Measurements from ENCODE around the gene TGFBR3. TPM values are rescaled to one million over a fixed set of nuclear protein-coding genes. Genes with fewer than 3 reads are reported as not detected.

TGFBR3 gene
- total RNA-seq, 1 experiment from 2014 or later, result 12.2 TPM

DNA sequence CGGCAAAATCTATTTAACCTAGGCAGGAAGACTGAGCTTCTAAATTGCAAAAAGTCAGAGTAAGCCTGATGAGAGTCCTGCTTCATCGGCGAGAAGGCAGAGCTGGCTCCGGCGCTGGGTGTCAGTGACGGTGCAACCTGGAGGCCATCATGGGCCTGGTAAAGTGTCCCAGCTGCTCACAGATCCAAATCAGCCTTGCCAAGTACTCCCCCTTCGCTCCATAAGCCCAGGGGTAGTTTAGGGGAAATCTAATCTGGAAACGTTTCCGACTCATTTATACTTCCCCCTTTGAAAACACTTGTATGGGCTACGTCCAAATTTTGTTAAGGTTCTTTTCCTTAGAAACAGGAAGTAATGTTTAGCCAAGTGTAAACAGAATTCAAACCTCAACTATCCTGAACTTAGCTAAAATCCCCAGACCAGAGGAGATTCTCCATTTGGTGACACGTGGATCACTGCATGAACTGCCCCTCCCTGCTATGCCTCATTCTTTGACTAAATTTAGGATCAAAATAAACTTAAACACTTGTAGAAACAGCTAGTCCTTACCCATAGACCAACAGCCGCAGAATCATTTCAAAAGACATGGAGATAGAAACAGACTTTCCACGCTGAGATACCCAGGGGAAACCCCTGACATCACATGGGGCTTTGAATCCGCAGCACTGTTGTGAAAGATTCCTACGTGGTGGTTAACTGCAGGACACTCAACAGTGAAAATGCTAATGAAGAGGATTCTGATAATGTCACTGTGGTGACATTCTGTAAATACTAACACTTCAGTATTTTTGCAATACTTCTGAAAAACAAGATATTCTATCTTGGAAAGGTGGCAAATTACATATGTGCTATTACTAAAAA lies 172.7 kb downstream of the TGFBR3 start:
- Histone ChIP-seq H3K4me1 (0 out of 2 replicates have a peak, but pooled peaks cover 3% of the 10 kb centered on the region), H3K27me3 (replicated peaks; ENCODE audit: control insufficient read depth, insufficient read depth, low read length) (no peaks in the 10 kb centered on the region), H3K9me3 (no peaks in the 10 kb centered on the region), H3K36me3 (ENCODE audit: control insufficient read depth, insufficient read depth, low read length) (no peaks in the 10 kb centered on the region; the same call in 1 of the 2 replicates), H3K4me3 (ENCODE audit: low read depth, low read length) (no peak overlapping the region)
- H3K4me1 Mint-ChIP-seq (ENCODE audit: low read depth, unreplicated experiment), result no peaks in the 10 kb centered on the region
- POLR2A ChIA-PET, result no interaction called here
- TF ChIP-seq, protein P1, sequence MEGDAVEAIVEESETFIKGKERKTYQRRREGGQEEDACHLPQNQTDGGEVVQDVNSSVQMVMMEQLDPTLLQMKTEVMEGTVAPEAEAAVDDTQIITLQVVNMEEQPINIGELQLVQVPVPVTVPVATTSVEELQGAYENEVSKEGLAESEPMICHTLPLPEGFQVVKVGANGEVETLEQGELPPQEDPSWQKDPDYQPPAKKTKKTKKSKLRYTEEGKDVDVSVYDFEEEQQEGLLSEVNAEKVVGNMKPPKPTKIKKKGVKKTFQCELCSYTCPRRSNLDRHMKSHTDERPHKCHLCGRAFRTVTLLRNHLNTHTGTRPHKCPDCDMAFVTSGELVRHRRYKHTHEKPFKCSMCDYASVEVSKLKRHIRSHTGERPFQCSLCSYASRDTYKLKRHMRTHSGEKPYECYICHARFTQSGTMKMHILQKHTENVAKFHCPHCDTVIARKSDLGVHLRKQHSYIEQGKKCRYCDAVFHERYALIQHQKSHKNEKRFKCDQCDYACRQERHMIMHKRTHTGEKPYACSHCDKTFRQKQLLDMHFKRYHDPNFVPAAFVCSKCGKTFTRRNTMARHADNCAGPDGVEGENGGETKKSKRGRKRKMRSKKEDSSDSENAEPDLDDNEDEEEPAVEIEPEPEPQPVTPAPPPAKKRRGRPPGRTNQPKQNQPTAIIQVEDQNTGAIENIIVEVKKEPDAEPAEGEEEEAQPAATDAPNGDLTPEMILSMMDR (IDR thresholded peaks at IDR 0.05; ENCODE audit: insufficient read depth in 1 of 2, low read depth in 1 of 2, low read length in 1 of 2, severe bottlenecking in 1 of 2, unreplicated experiment in 1 of 2), result no peak
- DNase-seq, result no peak
- intact Hi-C loops (cut with micrococcal nuclease; ENCODE audit: unreplicated experiment), result no loop called here
- no peaks in the 10 kb centered on the region for H3K27me3 Mint-ChIP-seq (ENCODE audit: insufficient read depth, unreplicated experiment)
- no peaks in the 10 kb centered on the region for H3K9me3 Mint-ChIP-seq (ENCODE audit: unreplicated experiment)
- no peak overlapping the region for H3K27ac Mint-ChIP-seq (ENCODE audit: unreplicated experiment)
- CTCF ChIA-PET, result no interaction called here
- no peak overlapping the region for H3K4me3 Mint-ChIP-seq (ENCODE audit: unreplicated experiment)
- peaks cover 6% of the 10 kb centered on the region for H3K36me3 Mint-ChIP-seq (ENCODE audit: insufficient read depth, unreplicated experiment)
- BruUV-seq (replicated peaks), result no TSS peak

DNA sequence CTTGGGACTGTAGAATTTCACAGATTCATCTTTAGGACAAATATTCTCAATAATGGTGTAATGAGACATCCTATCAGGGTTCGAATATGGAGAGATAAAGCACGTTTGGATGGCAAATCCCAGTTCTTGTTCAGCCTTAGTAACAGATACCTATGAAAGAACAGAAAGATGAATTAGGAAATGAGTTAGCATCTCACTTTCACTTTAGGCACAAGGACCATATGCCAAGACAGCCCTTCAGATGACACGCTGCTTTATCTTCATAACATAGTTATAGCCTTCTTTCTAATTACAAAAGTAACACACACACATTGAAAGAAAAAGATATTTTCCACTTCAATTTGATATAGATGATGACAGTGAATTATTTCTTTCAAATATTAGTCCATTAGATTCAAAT lies 173.6 kb downstream of the TGFBR3 start:
- DNase-seq, result no peak
- CTCF ChIA-PET, result no interaction called here
- no TSS peak for BruUV-seq (replicated peaks)
- no peak overlapping the region for H3K4me3 Mint-ChIP-seq (ENCODE audit: unreplicated experiment)
- H3K9me3 Mint-ChIP-seq (ENCODE audit: unreplicated experiment), result no peaks in the 10 kb centered on the region
- Histone ChIP-seq H3K36me3 (ENCODE audit: control insufficient read depth, insufficient read depth, low read length) (no peaks in the 10 kb centered on the region; the same call in 1 of the 2 replicates), H3K4me3 (ENCODE audit: low read depth, low read length) (no peak overlapping the region), H3K9me3 (no peaks in the 10 kb centered on the region), H3K4me1 (0 out of 2 replicates have a peak, but pooled peaks cover 3% of the 10 kb centered on the region), H3K27me3 (replicated peaks; ENCODE audit: control insufficient read depth, insufficient read depth, low read length) (no peaks in the 10 kb centered on the region)
- intact Hi-C loops (cut with micrococcal nuclease; ENCODE audit: unreplicated experiment), result no loop called here
- no peaks in the 10 kb centered on the region for H3K4me1 Mint-ChIP-seq (ENCODE audit: low read depth, unreplicated experiment)
- peaks cover 12% of the 10 kb centered on the region for H3K36me3 Mint-ChIP-seq (ENCODE audit: insufficient read depth, unreplicated experiment)
- no peak overlapping the region for H3K27ac Mint-ChIP-seq (ENCODE audit: unreplicated experiment)
- TF ChIP-seq, protein P1 (IDR thresholded peaks at IDR 0.05; ENCODE audit: insufficient read depth in 1 of 2, low read depth in 1 of 2, low read length in 1 of 2, severe bottlenecking in 1 of 2, unreplicated experiment in 1 of 2), result no peak
- POLR2A ChIA-PET, result no interaction called here
- H3K27me3 Mint-ChIP-seq (ENCODE audit: insufficient read depth, unreplicated experiment), result no peaks in the 10 kb centered on the region

DNA sequence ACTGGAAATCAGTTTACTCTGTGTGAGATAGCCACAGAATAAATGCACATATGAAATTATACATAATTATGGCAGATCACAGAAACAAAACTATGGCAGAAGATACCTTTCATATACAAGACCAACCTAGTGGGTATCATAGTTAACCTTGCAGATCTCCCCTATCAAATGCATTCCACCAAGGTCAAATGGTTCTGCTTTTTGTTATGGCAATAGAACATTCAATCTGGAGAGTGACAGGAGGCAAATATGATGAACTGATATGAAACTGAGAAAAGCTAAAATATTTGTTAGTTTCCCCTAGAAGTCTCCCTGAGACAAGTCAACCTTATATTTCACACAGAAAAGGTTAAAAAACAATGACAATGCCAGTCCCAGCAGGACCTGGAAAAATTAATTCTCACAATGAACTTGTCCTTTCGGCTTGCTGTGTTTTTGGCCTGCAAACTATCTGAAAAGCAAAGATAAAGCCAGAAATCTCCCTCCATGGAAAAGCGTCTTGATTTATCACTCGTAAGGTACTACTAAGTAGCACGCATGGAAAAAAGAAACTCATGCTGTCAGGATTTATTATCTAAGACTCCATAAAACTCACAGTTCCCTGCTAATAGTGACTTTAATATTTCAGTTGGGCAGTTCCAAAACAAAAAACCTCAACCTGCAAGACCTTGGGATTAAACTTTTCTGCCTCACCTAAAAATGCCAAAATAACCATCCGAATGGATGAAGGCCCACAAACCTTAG lies 174.3 kb downstream of the TGFBR3 start:
- CTCF ChIA-PET, result no interaction called here

More for the DNA sequence above, 174.3 kb downstream of the TGFBR3 start:
- Histone ChIP-seq H3K36me3 (ENCODE audit: control insufficient read depth, insufficient read depth, low read length) (no peaks in the 10 kb centered on the region; the same call in 1 of the 2 replicates), H3K4me3 (ENCODE audit: low read depth, low read length) (no peak overlapping the region), H3K27me3 (replicated peaks; ENCODE audit: control insufficient read depth, insufficient read depth, low read length) (no peaks in the 10 kb centered on the region), H3K4me1 (0 out of 2 replicates have a peak, but pooled peaks cover 3% of the 10 kb centered on the region), H3K9me3 (no peaks in the 10 kb centered on the region)
- POLR2A ChIA-PET, result no interaction called here
- BruUV-seq (replicated peaks), result no TSS peak
- no peak overlapping the region for H3K27ac Mint-ChIP-seq (ENCODE audit: unreplicated experiment)
- TF ChIP-seq, protein P1 (IDR thresholded peaks at IDR 0.05; ENCODE audit: insufficient read depth in 1 of 2, low read depth in 1 of 2, low read length in 1 of 2, severe bottlenecking in 1 of 2, unreplicated experiment in 1 of 2), result no peak
- H3K4me1 Mint-ChIP-seq (ENCODE audit: low read depth, unreplicated experiment), result no peaks in the 10 kb centered on the region
- DNase-seq, result no peak
- no peaks in the 10 kb centered on the region for H3K9me3 Mint-ChIP-seq (ENCODE audit: unreplicated experiment)
- H3K36me3 Mint-ChIP-seq (ENCODE audit: insufficient read depth, unreplicated experiment), result peaks cover 12% of the 10 kb centered on the region
- H3K27me3 Mint-ChIP-seq (ENCODE audit: insufficient read depth, unreplicated experiment), result no peaks in the 10 kb centered on the region
- intact Hi-C loops (cut with micrococcal nuclease; ENCODE audit: unreplicated experiment), result no loop called here
- no peak overlapping the region for H3K4me3 Mint-ChIP-seq (ENCODE audit: unreplicated experiment)
